ENCODE data around the gene NFAM1. TPM values are rescaled to one million over a fixed set of nuclear protein-coding genes. Genes with fewer than 3 reads are reported as not detected.
A peak's percentile ranks its signal among the peaks of the same experiment; 100 is the strongest.

NFAM1 gene
- total and polyA plus RNA-seq, 2 experiments from 2014 or later: 0.11 to 0.49 TPM

DNA sequence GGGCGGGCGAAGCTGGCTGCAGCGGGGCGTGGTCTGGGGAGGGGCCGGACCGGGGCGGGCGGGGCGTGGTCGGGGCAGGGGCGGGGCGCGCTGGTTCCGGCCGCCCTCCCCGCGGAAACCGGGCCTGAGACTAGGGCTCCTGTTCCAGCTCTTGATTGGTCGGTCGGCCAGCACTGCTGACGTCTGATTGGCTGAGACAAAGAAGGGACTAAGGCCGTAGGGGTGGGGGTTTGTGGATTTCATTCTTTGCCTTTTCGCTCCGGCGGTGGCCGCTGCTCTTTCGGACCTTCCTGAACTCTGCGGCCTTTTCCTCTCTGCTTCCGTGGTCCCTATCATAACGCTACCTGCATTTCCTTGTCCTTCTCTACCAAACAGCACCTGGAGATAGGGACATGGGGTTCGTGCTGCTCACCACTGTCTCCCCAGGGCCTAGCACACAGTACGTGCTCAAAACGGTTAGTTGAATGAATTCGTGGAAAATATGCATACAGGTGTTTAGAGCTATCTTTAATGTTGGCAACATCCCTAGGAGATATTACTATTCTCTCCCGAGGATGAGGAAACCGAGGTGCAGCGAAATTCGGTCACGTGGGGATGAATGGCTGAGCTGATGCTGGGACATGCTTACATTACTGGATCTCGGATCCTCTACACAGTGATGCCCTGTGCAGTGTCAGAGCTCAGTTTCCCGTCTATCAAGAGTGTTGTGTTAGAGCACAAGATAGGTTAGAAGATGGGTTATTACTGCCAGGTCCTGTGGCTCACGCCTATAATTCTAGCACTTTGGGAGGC lies 62.8 kb downstream of the NFAM1 start:
- Histone ChIP-seq H3K27ac (ENCODE audit: low read depth) (peak overlapping the region; percentile 79; the same call in 1 of the 2 replicates), H3K27me3 (ENCODE audit: insufficient read depth) (peaks cover 14% of the 10 kb centered on the region), H3F3A (replicated peaks; ENCODE audit: low read depth) (peaks cover 28% of the 10 kb centered on the region), H2AFZ (peak overlapping the region; percentile 34; the same call in 1 of the 2 replicates), H4K20me1 (replicated peaks; ENCODE audit: insufficient read depth) (no peaks in the 10 kb centered on the region; the same call in 1 of the 2 replicates), H3K4me1 (ENCODE audit: insufficient read depth) (peaks cover 58% of the 10 kb centered on the region), H3K79me2 (replicated peaks; ENCODE audit: insufficient read depth) (peaks cover 32% of the 10 kb centered on the region), H3K9me2 (ENCODE audit: insufficient read depth) (no peaks in the 10 kb centered on the region), H3K4me2 (peak overlapping the region; percentile 98), H3K36me3 (ENCODE audit: insufficient read depth) (no peaks in the 10 kb centered on the region; the same call in 1 of the 2 replicates), H3K4me3 (peak overlapping the region; percentile 65)
- H3K27me3 Mint-ChIP-seq (ENCODE audit: insufficient read depth, low read depth, poor library complexity): peaks cover 32% of the 10 kb centered on the region
- H3K9me3 Mint-ChIP-seq: no peaks in the 10 kb centered on the region
- DNase-seq (ENCODE audit: low spot score) (peak; percentile 98), ATAC-seq (peak; percentile 69)
- H3K4me1 Mint-ChIP-seq: peaks cover 55% of the 10 kb centered on the region
- H3K4me3 Mint-ChIP-seq: peak overlapping the region; percentile 76
- H3K36me3 Mint-ChIP-seq (ENCODE audit: low read depth): no peaks in the 10 kb centered on the region
- TF ChIP-seq STAT1 (IDR thresholded peaks at IDR 0.05; ENCODE audit: unreplicated experiment): no peak
- TF ChIP-seq POLR2AphosphoS5 (IDR thresholded peaks at IDR 0.05; ENCODE audit: low read depth): peak; percentile 74
- no peak overlapping the region; the same call in 1 of the 2 replicates for H3K27ac Mint-ChIP-seq

- no peaks in the 10 kb centered on the region; the same call in 1 of the 2 replicates for H3K36me3 ChIP-seq (ENCODE audit: insufficient read depth)
- peak; percentile 69 for ATAC-seq
- peaks cover 14% of the 10 kb centered on the region for H3K27me3 ChIP-seq (ENCODE audit: insufficient read depth)
- H3K9me2 ChIP-seq (ENCODE audit: insufficient read depth): no peaks in the 10 kb centered on the region
- H3F3A ChIP-seq (replicated peaks; ENCODE audit: low read depth): peaks cover 25% of the 10 kb centered on the region
- 0 out of 3 replicates have a peak, but pooled peaks cover 3% of the 10 kb centered on the region for H3K36me3 Mint-ChIP-seq (ENCODE audit: low read depth)
- H3K4me2 ChIP-seq: peak overlapping the region; percentile 98
- no peak overlapping the region for H3K27ac ChIP-seq (ENCODE audit: low read depth)
- H3K79me2 ChIP-seq (replicated peaks; ENCODE audit: insufficient read depth): peaks cover 40% of the 10 kb centered on the region
- H3K4me1 Mint-ChIP-seq: peaks cover 58% of the 10 kb centered on the region
- DNase-seq (ENCODE audit: low spot score): peak; percentile 92
- H4K20me1 ChIP-seq (replicated peaks; ENCODE audit: insufficient read depth): no peaks in the 10 kb centered on the region; the same call in 1 of the 2 replicates
- peak overlapping the region; percentile 84 for H2AFZ ChIP-seq
- H3K4me1 ChIP-seq (ENCODE audit: insufficient read depth): peaks cover 66% of the 10 kb centered on the region
- H3K4me3 Mint-ChIP-seq: peak overlapping the region; percentile 76
- peak overlapping the region; percentile 65 for H3K4me3 ChIP-seq
- no peaks in the 10 kb centered on the region for H3K9me3 Mint-ChIP-seq
- H3K27ac Mint-ChIP-seq: no peak overlapping the region; the same call in 1 of the 2 replicates
- peaks cover 32% of the 10 kb centered on the region for H3K27me3 Mint-ChIP-seq (ENCODE audit: insufficient read depth, low read depth, poor library complexity)
- TF ChIP-seq ZNF331 (CRISPR knock-in tag; IDR thresholded peaks at IDR 0.05; ENCODE audit: low read depth): no peak
- peak; percentile 35 for TF ChIP-seq EZH2 (IDR thresholded peaks at IDR 0.05; ENCODE audit: low read depth, unreplicated experiment)
- TF ChIP-seq, protein P1, sequence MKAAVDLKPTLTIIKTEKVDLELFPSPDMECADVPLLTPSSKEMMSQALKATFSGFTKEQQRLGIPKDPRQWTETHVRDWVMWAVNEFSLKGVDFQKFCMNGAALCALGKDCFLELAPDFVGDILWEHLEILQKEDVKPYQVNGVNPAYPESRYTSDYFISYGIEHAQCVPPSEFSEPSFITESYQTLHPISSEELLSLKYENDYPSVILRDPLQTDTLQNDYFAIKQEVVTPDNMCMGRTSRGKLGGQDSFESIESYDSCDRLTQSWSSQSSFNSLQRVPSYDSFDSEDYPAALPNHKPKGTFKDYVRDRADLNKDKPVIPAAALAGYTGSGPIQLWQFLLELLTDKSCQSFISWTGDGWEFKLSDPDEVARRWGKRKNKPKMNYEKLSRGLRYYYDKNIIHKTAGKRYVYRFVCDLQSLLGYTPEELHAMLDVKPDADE (IDR thresholded peaks at IDR 0.05): no peak
- TF ChIP-seq JUNB (IDR thresholded peaks at IDR 0.05; ENCODE audit: unreplicated experiment): no peak
- TF ChIP-seq CREB1 (CRISPR knock-in tag; IDR thresholded peaks at IDR 0.05; ENCODE audit: low read depth): no peak
- TF ChIP-seq ZNF114 (CRISPR knock-in tag; IDR thresholded peaks at IDR 0.05): no peak
- TF ChIP-seq STAT1 (IDR thresholded peaks at IDR 0.05; ENCODE audit: unreplicated experiment): no peak
- TF ChIP-seq, protein P2, sequence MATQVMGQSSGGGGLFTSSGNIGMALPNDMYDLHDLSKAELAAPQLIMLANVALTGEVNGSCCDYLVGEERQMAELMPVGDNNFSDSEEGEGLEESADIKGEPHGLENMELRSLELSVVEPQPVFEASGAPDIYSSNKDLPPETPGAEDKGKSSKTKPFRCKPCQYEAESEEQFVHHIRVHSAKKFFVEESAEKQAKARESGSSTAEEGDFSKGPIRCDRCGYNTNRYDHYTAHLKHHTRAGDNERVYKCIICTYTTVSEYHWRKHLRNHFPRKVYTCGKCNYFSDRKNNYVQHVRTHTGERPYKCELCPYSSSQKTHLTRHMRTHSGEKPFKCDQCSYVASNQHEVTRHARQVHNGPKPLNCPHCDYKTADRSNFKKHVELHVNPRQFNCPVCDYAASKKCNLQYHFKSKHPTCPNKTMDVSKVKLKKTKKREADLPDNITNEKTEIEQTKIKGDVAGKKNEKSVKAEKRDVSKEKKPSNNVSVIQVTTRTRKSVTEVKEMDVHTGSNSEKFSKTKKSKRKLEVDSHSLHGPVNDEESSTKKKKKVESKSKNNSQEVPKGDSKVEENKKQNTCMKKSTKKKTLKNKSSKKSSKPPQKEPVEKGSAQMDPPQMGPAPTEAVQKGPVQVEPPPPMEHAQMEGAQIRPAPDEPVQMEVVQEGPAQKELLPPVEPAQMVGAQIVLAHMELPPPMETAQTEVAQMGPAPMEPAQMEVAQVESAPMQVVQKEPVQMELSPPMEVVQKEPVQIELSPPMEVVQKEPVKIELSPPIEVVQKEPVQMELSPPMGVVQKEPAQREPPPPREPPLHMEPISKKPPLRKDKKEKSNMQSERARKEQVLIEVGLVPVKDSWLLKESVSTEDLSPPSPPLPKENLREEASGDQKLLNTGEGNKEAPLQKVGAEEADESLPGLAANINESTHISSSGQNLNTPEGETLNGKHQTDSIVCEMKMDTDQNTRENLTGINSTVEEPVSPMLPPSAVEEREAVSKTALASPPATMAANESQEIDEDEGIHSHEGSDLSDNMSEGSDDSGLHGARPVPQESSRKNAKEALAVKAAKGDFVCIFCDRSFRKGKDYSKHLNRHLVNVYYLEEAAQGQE (IDR thresholded peaks at IDR 0.05; ENCODE audit: unreplicated experiment): no peak
- no peak for TF ChIP-seq EZH2phosphoT487 (IDR thresholded peaks at IDR 0.05; ENCODE audit: unreplicated experiment)
Measured at GRCh38 chr22:42368379-42369249, 63.6 kb downstream of the NFAM1 start.

Measured in GM23338 (cell line).